Epithelial cell of proximal tubule (primary cell): ENCODE data around the gene PSMB4. TPM values are rescaled to one million over a fixed set of nuclear protein-coding genes. Genes with fewer than 3 reads are reported as not detected.
"Not testable (repeated sequence)": the region's sequence is repeated elsewhere in the genome, so short reads cannot be mapped to it uniquely, and the experiment has no call there.

Source experiments
- DNase-seq: peaks from one replicate; pipeline ENCODE4 v3.0.0-alpha.2; 2011; ENCODE audit warnings: low read depth
- H3K4me3 ChIP-seq: 2 replicates; pipeline ENCODE4 v1.5.1; 2011; ENCODE audit warnings: low read depth, mild to moderate bottlenecking, low read length
- CTCF ChIP-seq: conservative IDR thresholded peaks from 2 replicates; pipeline ENCODE4 v1.5.1; 2012; ENCODE audit warnings: low read depth, mild to moderate bottlenecking, low read length
- total RNA-seq: library from RNA; depleted of rRNA; stranded (reverse); fragments of >200 nt; gene quantifications from 2 replicates; pipeline ENCODE4 v1.2.3, GENCODE V29; 2015

PSMB4 gene
- total RNA-seq, 1 donor from 2014 or later, result 348 TPM

GRCh38 chr1:151419819-151420218, 20.4 kb downstream of the PSMB4 start:
- no peak for DNase-seq
- no peak for TF ChIP-seq CTCF
- H3K4me3 ChIP-seq, result no peak overlapping the region

- no peak for TF ChIP-seq CTCF
- H3K4me3 ChIP-seq, result no peak overlapping the region
- DNase-seq, result no peak
These were observed 25.7 kb downstream of the PSMB4 start for GRCh38 chr1:151425103-151425502.

GRCh38 chr1:151428068-151428467, 28.7 kb downstream of the PSMB4 start:
- DNase-seq, result no peak
- no peak for TF ChIP-seq CTCF
- no peak overlapping the region for H3K4me3 ChIP-seq

GRCh38 chr1:151433827-151434226, 34.5 kb downstream of the PSMB4 start:
- not testable (repeated sequence) for DNase-seq

GRCh38 chr1:151435174-151435573, 35.8 kb downstream of the PSMB4 start:
- H3K4me3 ChIP-seq, result no peak overlapping the region
- DNase-seq, result no peak
- no peak for TF ChIP-seq CTCF

More at GRCh38 chr1:151433827-151434226, 34.5 kb downstream of the PSMB4 start:
- H3K4me3 ChIP-seq, result not testable (repeated sequence)

GRCh38 chr1:151436985-151437384, 37.6 kb downstream of the PSMB4 start:
- no peak for TF ChIP-seq CTCF
- no peak for DNase-seq
- H3K4me3 ChIP-seq, result no peak overlapping the region

- DNase-seq, result not testable (repeated sequence)
These were observed 38.0 kb downstream of the PSMB4 start for GRCh38 chr1:151437396-151437795.

GRCh38 chr1:151443846-151444782, 44.7 kb downstream of the PSMB4 start:
- DNase-seq, result peak; percentile 46
- TF ChIP-seq CTCF, result peak; percentile 84

More at GRCh38 chr1:151437396-151437795, 38.0 kb downstream of the PSMB4 start:
- H3K4me3 ChIP-seq, result not testable (repeated sequence)

More at GRCh38 chr1:151443846-151444782, 44.7 kb downstream of the PSMB4 start:
- H3K4me3 ChIP-seq, result no peak overlapping the region
